ENCODE measurements around the gene FLNB.

The FLNB gene

GRCh38 chr3:58058361-58059263, 50.4 kb downstream of the FLNB start:
- DNase-seq (ENCODE audit: low spot score): no peak
- TF ChIP-seq CTCF (IDR thresholded peaks at IDR 0.05; ENCODE audit: poor library complexity, severe bottlenecking): no peak
- Histone ChIP-seq H3K36me3 (ENCODE audit: low read depth) (peaks cover 94% of the 10 kb centered on the region), H3K4me1 (ENCODE audit: insufficient read depth, poor library complexity, severe bottlenecking) (peaks cover 92% of the 10 kb centered on the region), H3K27me3 (ENCODE audit: insufficient read depth, poor library complexity, severe bottlenecking) (no peaks in the 10 kb centered on the region), H3K9me3 (ENCODE audit: severe bottlenecking) (no peaks in the 10 kb centered on the region), H3K27ac (ENCODE audit: poor library complexity, severe bottlenecking) (peak overlapping the region; percentile 94), H3K4me3 (ENCODE audit: severe bottlenecking) (no peak overlapping the region)
- no peak for ATAC-seq (ENCODE audit: low read depth)

GRCh38 chr3:58059349-58060321, 51.4 kb downstream of the FLNB start:
- no peak for TF ChIP-seq CTCF (IDR thresholded peaks at IDR 0.05; ENCODE audit: poor library complexity, severe bottlenecking)
- peak; percentile 50 for ATAC-seq (ENCODE audit: low read depth)
- Histone ChIP-seq H3K36me3 (ENCODE audit: low read depth) (peaks cover 94% of the 10 kb centered on the region), H3K27me3 (ENCODE audit: insufficient read depth, poor library complexity, severe bottlenecking) (no peaks in the 10 kb centered on the region), H3K27ac (ENCODE audit: poor library complexity, severe bottlenecking) (peak overlapping the region; percentile 94), H3K9me3 (ENCODE audit: severe bottlenecking) (no peaks in the 10 kb centered on the region), H3K4me1 (ENCODE audit: insufficient read depth, poor library complexity, severe bottlenecking) (peaks cover 90% of the 10 kb centered on the region), H3K4me3 (ENCODE audit: severe bottlenecking) (no peak overlapping the region)
- no peak for DNase-seq (ENCODE audit: low spot score)

- TF ChIP-seq CTCF (IDR thresholded peaks at IDR 0.05; ENCODE audit: poor library complexity, severe bottlenecking): no peak
- DNase-seq (ENCODE audit: low spot score) (no peak), ATAC-seq (ENCODE audit: low read depth) (no peak)
- peak overlapping the region; percentile 94 for H3K27ac ChIP-seq (ENCODE audit: poor library complexity, severe bottlenecking)
- H3K27me3 ChIP-seq (ENCODE audit: insufficient read depth, poor library complexity, severe bottlenecking): no peaks in the 10 kb centered on the region
- peaks cover 91% of the 10 kb centered on the region for H3K36me3 ChIP-seq (ENCODE audit: low read depth)
- H3K4me1 ChIP-seq (ENCODE audit: insufficient read depth, poor library complexity, severe bottlenecking): peaks cover 85% of the 10 kb centered on the region
- H3K9me3 ChIP-seq (ENCODE audit: severe bottlenecking): no peaks in the 10 kb centered on the region
- H3K4me3 ChIP-seq (ENCODE audit: severe bottlenecking): no peak overlapping the region
Measured at GRCh38 chr3:58062472-58062871, 54.2 kb downstream of the FLNB start.

GRCh38 chr3:58063022-58063815, 55.0 kb downstream of the FLNB start:
- Histone ChIP-seq H3K27ac (ENCODE audit: poor library complexity, severe bottlenecking) (peak overlapping the region; percentile 94), H3K36me3 (ENCODE audit: low read depth) (peaks cover 91% of the 10 kb centered on the region), H3K4me3 (ENCODE audit: severe bottlenecking) (no peak overlapping the region), H3K27me3 (ENCODE audit: insufficient read depth, poor library complexity, severe bottlenecking) (no peaks in the 10 kb centered on the region), H3K4me1 (ENCODE audit: insufficient read depth, poor library complexity, severe bottlenecking) (peaks cover 77% of the 10 kb centered on the region), H3K9me3 (ENCODE audit: severe bottlenecking) (no peaks in the 10 kb centered on the region)
- ATAC-seq (ENCODE audit: low read depth) (peak; percentile 7; the same call in 1 of the 3 replicates), DNase-seq (ENCODE audit: low spot score) (no peak)
- TF ChIP-seq CTCF (IDR thresholded peaks at IDR 0.05; ENCODE audit: poor library complexity, severe bottlenecking): no peak
